B cell (primary cell): ENCODE results near the gene CFAP119. TPM values are rescaled to one million over a fixed set of nuclear protein-coding genes. Genes with fewer than 3 reads are reported as not detected.

Source experiments
- ATAC-seq: fragments of 200-7000 bp; cut with Tn5 transposase; one replicate; pipeline ENCODE4 v1.10.0; 2021; ENCODE audit warnings: low read depth, mild to moderate bottlenecking, moderate number of reproducible peaks, moderate library complexity
- CTCF ChIA-PET: fragments of 350-600 bp; sonication (Branson Sonifier 250); formaldehyde crosslinking; loops from one replicate; lab custom pipeline; 2021; ENCODE audit warnings: antibody characterized with exemption, inconsistent platforms; lab: Charles Lee
- POLR2A ChIA-PET: fragments of 350-600 bp; sonication (Branson Sonifier 250); formaldehyde crosslinking; loops from one replicate; lab custom pipeline; 2021; ENCODE audit warnings: antibody characterized with exemption; lab: Charles Lee
- DNase-seq: peaks from one replicate; pipeline ENCODE4 v3.0.0; 2013
- H2AFZ ChIP-seq: 2 replicates; pipeline ENCODE4 v1.6.1; 2012; ENCODE audit warnings: mild to moderate bottlenecking, low read depth, low read length; ENCODE audit not compliant: insufficient read depth, poor library complexity, severe bottlenecking
- H3K27ac ChIP-seq, 2 donors: 1 replicate in 1 of 2; 2 replicates in 1 of 2; pipeline ENCODE4 v1.5.1; 2012 to 2013; ENCODE audit warnings: low read length in 2 of 2, mild to moderate bottlenecking in 2 of 2, moderate library complexity in 1 of 2
- H3K27me3 ChIP-seq, 4 experiments: fragments of 200-600 bp in 1 of 4; sonication (generic) in 1 of 4; replicated peaks in 1 of 4; 1 replicate in 2 of 4; 2 replicates in 2 of 4; pipeline versions ENCODE4 v1.6.1 to v1.7.0; 2013 to 2016; ENCODE audit warnings: low read length in 3 of 4, mild to moderate bottlenecking in 2 of 4, mixed read lengths in 1 of 4, moderate library complexity in 1 of 4; ENCODE audit not compliant: insufficient read depth in 4 of 4, control insufficient read depth in 3 of 4; ENCODE audit errors: control extremely low read depth in 1 of 4
- H3K36me3 ChIP-seq, 2 experiments: replicated peaks in 1 of 2; 1 replicate in 1 of 2; 2 replicates in 1 of 2; pipeline versions ENCODE4 v1.6.1 to v1.7.1; 2013; ENCODE audit warnings: low read length in 1 of 2; ENCODE audit not compliant: insufficient read depth in 2 of 2, control insufficient read depth in 1 of 2; ENCODE audit errors: control extremely low read depth in 1 of 2, extremely low read depth in 1 of 2
- H3K4me1 ChIP-seq, 2 donors: fragments of 200-600 bp in 1 of 2; sonication (generic) in 1 of 2; 1 replicate in 1 of 2; 2 replicates in 1 of 2; pipeline versions ENCODE4 v1.5.1 to v1.6.1; 2013 to 2017; ENCODE audit warnings: low read length in 2 of 2; ENCODE audit not compliant: control insufficient read depth in 2 of 2, insufficient read depth in 2 of 2
- H3K4me2 ChIP-seq: replicated peaks from 2 replicates; pipeline ENCODE3; 2012; ENCODE audit warnings: mild to moderate bottlenecking, low read depth, low read length; ENCODE audit not compliant: poor library complexity, severe bottlenecking
- H3K4me3 ChIP-seq, 5 experiments: fragments of 200-600 bp in 1 of 5; sonication (generic) in 1 of 5; 1 replicate in 3 of 5; 2 replicates in 2 of 5; pipeline versions ENCODE4 v1.5.1 to v1.7.0; 2011 to 2016; ENCODE audit warnings: low read length in 4 of 5, mild to moderate bottlenecking in 4 of 5, low read depth in 2 of 5, control low read depth in 1 of 5, moderate library complexity in 1 of 5; ENCODE audit not compliant: insufficient read depth in 1 of 5; ENCODE audit errors: control extremely low read depth in 1 of 5, extremely low read depth in 1 of 5
- H3K79me2 ChIP-seq: fragments of 200-600 bp; sonication (generic); one replicate; pipeline ENCODE4 v1.6.0; 2016; ENCODE audit warnings: low read length; ENCODE audit not compliant: control insufficient read depth, insufficient read depth
- H3K9ac ChIP-seq: fragments of 200-600 bp; sonication (generic); 2 replicates; pipeline ENCODE4 v1.6.1; 2017; ENCODE audit warnings: mild to moderate bottlenecking, low read length, moderate library complexity
- H3K9me3 ChIP-seq, 3 donors: one replicate each; pipeline versions ENCODE4 v1.6.1 to v1.7.1; 2013; ENCODE audit warnings: low read length in 2 of 3; ENCODE audit not compliant: control insufficient read depth in 2 of 3, insufficient read depth in 1 of 3; ENCODE audit errors: control extremely low read depth in 1 of 3
- H4K20me1 ChIP-seq: 2 replicates; pipeline ENCODE4 v1.6.0; 2012; ENCODE audit warnings: mild to moderate bottlenecking, low read length; ENCODE audit not compliant: insufficient read depth, control insufficient read depth, poor library complexity, severe bottlenecking
- H3K27ac Mint-ChIP-seq: one replicate; pipeline ENCODE4 v1.8.0; 2021; ENCODE audit warnings: mixed read lengths
- H3K27me3 Mint-ChIP-seq: one replicate; pipeline ENCODE4 v1.8.0; 2021; ENCODE audit warnings: mixed read lengths
- H3K4me1 Mint-ChIP-seq: one replicate; pipeline ENCODE4 v1.8.0; 2021; ENCODE audit warnings: mixed read lengths
- H3K4me3 Mint-ChIP-seq: one replicate; pipeline ENCODE4 v1.8.0; 2021; ENCODE audit warnings: mixed read lengths
- H3K9me3 Mint-ChIP-seq: one replicate; pipeline ENCODE4 v1.8.0; 2022; ENCODE audit warnings: mixed read lengths; ENCODE audit not compliant: insufficient read depth
- EZH2 ChIP-seq: IDR thresholded peaks from 2 replicates; pipeline ENCODE4 v1.6.1; 2012; ENCODE audit warnings: borderline replicate concordance, low read depth, mild to moderate bottlenecking, moderate library complexity, low read length; ENCODE audit not compliant: insufficient read depth, poor library complexity, severe bottlenecking
- WGBS: methylation state at CpG from one replicate; pipeline ENCODE4 v1.1.5; 2013; ENCODE audit warnings: missing lambda C conversion rate; ENCODE audit not compliant: insufficient coverage; 5-methylcytosine and 5-hydroxymethylcytosine counted together
- intact Hi-C: fragments of 100-400 bp; cut with micrococcal nuclease; formaldehyde crosslinking; loops from one replicate; pipeline ENCODE4 v1.10.0; 2022
- polyA plus RNA-seq: library from polyadenylated mRNA; depleted of rRNA; stranded (reverse); fragments of >200 nt; gene quantifications from 2 replicates; pipeline ENCODE4 v1.2.3, GENCODE V29; 2012
- total RNA-seq, 2 donors: library from RNA; stranded (reverse); fragments of 120-200 nt in 1 of 2; gene quantifications; 1 replicate in 1 of 2; 2 replicates in 1 of 2; pipeline versions ENCODE4 v1.2.3 to v1.2.4, GENCODE V29; 2013 to 2022
- TF ChIP-seq, protein P1 (sequence below): fragments of 200-600 bp; IDR thresholded peaks from one replicate; pipeline ENCODE4 v1.8.0; 2022; ENCODE audit warnings: antibody characterized with exemption, mild to moderate bottlenecking

CFAP119 gene
- total and polyA plus RNA-seq, 2 donors (not counting 1 experiment from before 2014, with no cell fraction given) = 8.5 to 11.7 TPM

DNA sequence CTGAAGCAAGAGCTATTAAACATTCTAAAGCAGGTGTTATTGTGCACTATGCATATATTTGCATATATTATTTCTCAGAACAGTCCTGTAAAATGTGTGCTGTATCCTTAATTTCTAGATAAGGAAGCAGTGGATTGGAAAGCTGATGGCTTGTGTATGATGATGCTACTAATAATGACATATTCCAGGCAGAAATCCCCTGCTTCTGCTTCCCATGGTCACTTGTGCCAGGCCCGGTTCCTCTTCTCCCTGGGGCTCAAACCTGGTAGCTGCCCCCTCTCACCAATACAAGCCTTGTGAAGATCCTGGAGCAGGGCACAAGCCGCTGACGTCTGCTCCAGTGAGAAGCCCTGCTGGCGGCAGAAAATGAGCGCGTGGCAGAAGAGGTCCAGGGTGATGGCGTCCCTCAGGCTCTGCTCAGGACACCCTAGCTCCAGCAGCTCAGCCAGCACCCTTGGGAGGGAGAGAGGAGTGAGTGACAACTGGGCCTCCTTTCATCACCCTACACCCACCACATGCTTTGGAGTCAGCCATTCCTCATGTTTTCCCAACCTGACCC is 1.8 kb downstream of the CFAP119 start:
- Histone ChIP-seq H3K4me2 (peak overlapping the region; percentile 97), H3K36me3 (peaks cover 0 to 35% of the 10 kb centered on the region in 2 experiments), H3K4me1 (peaks cover 24 to 37% of the 10 kb centered on the region in 2 donors), H3K79me2 (peaks cover 27% of the 10 kb centered on the region), H3K9ac (no peak overlapping the region), H3K4me3 (no peak overlapping the region), H3K9me3 (no peaks in the 10 kb centered on the region), H2AFZ (no peak overlapping the region), H3K27me3 (no peaks in the 10 kb centered on the region), H4K20me1 (peaks cover 26% of the 10 kb centered on the region), H3K27ac (no peak overlapping the region)
- ATAC-seq (no peak), DNase-seq (no peak)
- ChIA-PET CTCF (no interaction called here), POLR2A (interaction anchor here (0.5 to 2.1 kb wide), 3 partner anchors 12 to 140 kb away, joined by 3 to 9 read pairs (median 3); partner anchors contain the start of gene PHKG2)
- no peaks in the 10 kb centered on the region for H3K9me3 Mint-ChIP-seq
- TF ChIP-seq, protein P1, sequence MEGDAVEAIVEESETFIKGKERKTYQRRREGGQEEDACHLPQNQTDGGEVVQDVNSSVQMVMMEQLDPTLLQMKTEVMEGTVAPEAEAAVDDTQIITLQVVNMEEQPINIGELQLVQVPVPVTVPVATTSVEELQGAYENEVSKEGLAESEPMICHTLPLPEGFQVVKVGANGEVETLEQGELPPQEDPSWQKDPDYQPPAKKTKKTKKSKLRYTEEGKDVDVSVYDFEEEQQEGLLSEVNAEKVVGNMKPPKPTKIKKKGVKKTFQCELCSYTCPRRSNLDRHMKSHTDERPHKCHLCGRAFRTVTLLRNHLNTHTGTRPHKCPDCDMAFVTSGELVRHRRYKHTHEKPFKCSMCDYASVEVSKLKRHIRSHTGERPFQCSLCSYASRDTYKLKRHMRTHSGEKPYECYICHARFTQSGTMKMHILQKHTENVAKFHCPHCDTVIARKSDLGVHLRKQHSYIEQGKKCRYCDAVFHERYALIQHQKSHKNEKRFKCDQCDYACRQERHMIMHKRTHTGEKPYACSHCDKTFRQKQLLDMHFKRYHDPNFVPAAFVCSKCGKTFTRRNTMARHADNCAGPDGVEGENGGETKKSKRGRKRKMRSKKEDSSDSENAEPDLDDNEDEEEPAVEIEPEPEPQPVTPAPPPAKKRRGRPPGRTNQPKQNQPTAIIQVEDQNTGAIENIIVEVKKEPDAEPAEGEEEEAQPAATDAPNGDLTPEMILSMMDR = no peak
- no peak for TF ChIP-seq EZH2
- H3K27ac Mint-ChIP-seq = no peak overlapping the region
- WGBS = 100% methylated on average over 5 of the region's 7 CpGs
- peak overlapping the region; percentile 26 for H3K4me3 Mint-ChIP-seq
- no peaks in the 10 kb centered on the region for H3K27me3 Mint-ChIP-seq
- peaks cover 34% of the 10 kb centered on the region for H3K4me1 Mint-ChIP-seq
- intact Hi-C loops = loop anchor here (5.0 kb wide), 4 partner anchors 117 to 272 kb away; partner anchors contain the start of genes ORAI3 and STX4

DNA sequence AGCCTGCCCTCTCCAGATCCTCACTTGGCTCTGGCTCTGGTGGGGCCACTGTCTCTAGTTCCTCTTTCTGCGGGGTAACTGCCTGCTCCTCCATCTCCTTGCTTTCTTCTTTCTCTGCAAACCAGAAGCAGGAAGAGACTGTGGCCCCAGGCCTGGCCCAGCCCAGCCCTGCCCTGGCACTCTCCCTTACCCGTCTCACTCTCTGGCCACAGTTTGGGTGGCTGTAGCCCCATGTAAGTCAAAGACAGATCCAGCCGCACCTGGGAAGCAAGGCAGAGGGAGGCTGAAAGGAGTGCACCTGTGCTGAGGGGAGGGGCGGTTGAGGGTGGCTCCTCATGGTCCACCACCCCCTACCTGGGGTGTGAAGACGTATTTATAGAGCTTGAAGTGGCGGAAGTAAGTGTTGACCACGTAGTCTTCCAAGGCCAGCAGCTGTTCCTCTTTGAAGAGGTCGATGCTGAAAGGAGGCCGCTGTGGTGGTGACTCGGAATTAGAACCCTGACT is 2.8 kb downstream of the CFAP119 start:
- Mint-ChIP-seq H3K9me3 (no peaks in the 10 kb centered on the region), H3K4me1 (peaks cover 34% of the 10 kb centered on the region), H3K27ac (peak overlapping the region; percentile 5), H3K27me3 (no peaks in the 10 kb centered on the region), H3K4me3 (peak overlapping the region; percentile 8)
- Histone ChIP-seq H3K4me1 (peaks cover 24 to 37% of the 10 kb centered on the region in 2 donors), H3K27me3 (no peaks in the 10 kb centered on the region), H2AFZ (peak overlapping the region; percentile 36), H3K4me3 (no peak overlapping the region), H3K27ac (peak overlapping the region; percentile 32 to 34), H3K36me3 (peaks cover 0 to 30% of the 10 kb centered on the region in 2 experiments), H4K20me1 (peaks cover 16% of the 10 kb centered on the region), H3K9me3 (no peaks in the 10 kb centered on the region), H3K4me2 (peak overlapping the region; percentile 41), H3K79me2 (peaks cover 20% of the 10 kb centered on the region), H3K9ac (no peak overlapping the region)
- CTCF ChIA-PET = no interaction called here
- POLR2A ChIA-PET = interaction anchor here (0.7 to 1.4 kb wide), 2 partner anchors 46 to 301 kb away, joined by 3 to 4 read pairs; no protein-coding TSS in a partner anchor
- no peak for TF ChIP-seq EZH2
- TF ChIP-seq, protein P1 = no peak
- no peak for ATAC-seq
- intact Hi-C loops = no loop called here
- 51% methylated on average over 7 of the region's 10 CpGs for WGBS
- peak; percentile 39 for DNase-seq
